ENCODE data around the gene SDHAF2.
A peak's percentile ranks its signal among the peaks of the same experiment; 100 is the strongest.
"Not testable (repeated sequence)": the region's sequence is repeated elsewhere in the genome, so short reads cannot be mapped to it uniquely, and the experiment has no call there.

SDHAF2 gene

DNA sequence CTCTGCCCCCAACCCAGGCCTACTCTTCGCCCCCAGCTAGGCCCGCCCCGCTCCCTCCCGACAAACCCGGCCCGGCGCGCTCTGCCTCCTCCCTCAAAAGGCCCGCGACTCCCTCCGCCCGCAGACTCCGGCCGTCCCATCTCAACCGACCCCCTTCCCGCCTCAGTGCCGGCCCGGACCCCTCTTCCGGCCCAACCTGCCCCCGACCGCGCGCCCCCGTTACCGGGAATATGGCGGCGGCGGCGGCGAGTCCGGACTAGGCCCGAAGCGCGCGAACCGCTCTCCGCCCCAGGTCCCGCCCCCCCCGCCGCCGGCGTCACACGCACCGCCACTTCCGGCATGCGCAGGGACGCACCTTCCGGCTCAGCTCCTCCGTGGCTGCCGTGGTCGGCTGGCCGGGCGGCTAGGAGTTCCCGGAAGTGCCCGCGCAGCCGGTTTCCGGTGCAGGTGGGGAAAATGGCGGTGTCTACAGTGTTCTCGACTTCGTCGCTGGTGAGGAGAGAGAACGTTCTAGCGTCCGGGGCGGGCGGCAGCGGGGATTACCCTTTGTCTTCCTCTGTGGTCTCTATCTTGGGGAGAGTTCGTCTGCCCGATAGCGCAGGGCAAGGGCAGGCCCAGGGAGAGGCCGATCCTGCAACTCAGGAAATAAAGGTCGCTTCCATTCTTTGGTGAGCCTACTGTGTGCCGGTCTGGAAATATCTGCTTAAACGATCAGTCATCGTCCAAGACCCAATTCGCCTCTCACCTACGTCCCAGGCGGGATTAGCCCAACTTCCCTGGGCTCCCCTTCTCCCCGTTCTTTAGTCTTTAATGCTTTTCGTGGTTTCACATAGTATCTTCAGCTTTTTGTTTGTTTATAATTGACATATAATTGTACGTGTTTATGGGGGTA lies at the start of gene SDHAF2, which contains the start of gene CPSF7:
Gene SDHAF2 (plus strand): TSS at position 434 of the 892 bp plus-strand sequence. CDS start 23 bp downstream, at position 457.
Gene CPSF7 (minus strand): TSS at position 285 of the 892 bp plus-strand sequence. CDS start 740 bp downstream, outside the sequence.
- DNase-seq: peak; percentile 98

DNA sequence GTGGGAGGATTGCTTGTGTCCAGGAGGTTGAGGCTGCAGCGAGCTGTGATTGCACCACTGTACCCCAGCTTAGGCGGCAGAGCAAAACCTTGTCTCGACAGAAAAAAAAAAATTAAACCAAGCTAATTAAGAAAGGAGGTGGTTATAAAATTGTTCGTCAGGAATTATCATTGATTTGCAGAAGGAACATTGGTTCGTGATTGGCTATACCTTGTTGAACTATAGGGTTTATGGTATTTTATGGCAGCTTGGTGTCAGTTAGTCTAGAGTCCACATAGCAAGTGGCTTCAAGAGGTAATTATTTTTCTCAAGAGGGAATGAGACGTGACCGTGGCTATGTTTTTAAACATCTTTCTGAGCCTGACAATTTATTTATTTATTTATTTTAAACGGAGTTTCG lies 49.0 kb upstream of the SDHAF2 start:
- no peak for DNase-seq

DNA sequence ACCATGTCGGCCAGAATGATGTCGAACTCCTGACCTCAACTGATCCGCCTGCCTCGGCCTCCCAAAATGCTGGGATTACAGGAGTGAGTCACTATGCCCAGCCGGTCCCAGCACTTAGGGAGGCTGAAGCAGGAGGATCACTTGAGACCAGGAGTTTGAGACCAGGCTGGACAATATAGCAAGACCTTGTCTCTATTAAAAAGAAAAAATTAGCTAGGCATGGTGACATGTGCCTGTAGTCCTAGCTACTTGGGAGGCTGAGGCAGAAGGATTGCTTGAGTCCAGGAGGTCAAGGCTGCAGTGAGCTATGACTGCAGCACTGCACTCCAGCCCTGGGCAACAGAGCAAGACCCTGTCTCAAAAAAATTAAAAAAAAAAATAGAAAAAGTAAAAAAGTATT lies 46.1 kb upstream of the SDHAF2 start:
- DNase-seq: not testable (repeated sequence)

DNA sequence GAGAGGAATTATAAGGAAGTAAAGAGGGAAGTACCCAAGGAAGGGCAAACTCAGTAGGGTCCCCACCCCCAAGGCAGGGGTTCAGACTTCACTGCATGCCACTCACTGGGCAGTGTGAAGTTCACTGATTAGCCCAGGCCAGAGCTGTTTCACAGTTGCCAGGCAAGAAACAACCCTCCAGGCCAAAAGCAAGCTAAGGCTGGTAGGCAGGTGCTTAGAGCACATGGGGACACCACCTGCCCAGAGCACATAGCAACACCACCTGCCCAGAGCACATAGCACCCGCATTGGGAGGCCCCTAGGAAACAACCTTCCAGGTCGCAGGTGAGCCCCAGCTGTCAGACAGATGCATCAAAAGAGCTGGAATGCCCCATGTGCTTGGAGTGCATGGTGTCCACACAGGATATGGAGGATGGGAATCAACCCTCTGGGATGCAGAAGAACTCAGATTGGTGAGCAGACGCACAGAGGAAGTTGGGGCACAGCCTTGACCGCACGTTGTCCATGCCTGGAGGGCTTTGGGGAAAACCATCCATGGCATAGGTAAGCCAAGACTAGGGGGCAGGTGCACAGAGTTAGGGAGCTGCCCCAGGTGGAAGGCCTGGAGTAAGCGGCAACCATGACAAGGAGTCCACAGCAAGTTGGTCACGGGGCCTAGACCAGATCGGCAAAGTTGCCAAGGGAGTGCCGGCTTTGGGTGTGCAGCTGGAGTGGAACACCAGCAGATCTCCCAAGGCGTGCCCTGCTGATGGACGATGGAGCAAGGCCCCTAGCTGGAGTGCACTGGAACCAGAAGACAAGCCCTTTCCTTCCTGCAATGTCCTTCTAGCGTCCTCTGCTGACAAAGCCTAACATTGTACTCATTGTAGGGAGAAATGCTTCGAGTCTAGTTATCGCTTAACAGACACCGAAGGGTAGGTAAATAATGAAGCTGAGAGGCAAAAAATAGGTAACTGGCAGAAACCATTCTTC lies 45.4 kb upstream of the SDHAF2 start:
- peak; percentile 50 for DNase-seq

DNA sequence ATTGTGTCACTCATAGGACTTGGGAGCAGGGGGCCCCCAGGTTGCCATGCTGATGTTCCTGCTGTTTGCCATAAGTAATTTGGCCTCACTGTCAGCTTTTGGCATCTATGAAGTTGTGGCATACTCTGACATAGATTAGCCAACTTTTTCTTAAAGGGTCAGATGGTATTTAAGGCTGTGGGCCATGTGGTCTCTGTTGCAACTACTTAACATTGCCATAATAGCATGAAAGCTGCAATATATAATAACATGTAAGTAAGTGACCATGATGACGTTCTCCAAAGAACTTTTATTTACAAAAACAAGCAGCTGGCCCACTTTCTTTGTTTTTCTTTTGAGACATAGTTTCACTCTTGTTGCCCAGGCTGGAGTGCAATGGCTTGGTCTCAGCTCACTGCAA lies 39.8 kb upstream of the SDHAF2 start:
- DNase-seq: no peak

DNA sequence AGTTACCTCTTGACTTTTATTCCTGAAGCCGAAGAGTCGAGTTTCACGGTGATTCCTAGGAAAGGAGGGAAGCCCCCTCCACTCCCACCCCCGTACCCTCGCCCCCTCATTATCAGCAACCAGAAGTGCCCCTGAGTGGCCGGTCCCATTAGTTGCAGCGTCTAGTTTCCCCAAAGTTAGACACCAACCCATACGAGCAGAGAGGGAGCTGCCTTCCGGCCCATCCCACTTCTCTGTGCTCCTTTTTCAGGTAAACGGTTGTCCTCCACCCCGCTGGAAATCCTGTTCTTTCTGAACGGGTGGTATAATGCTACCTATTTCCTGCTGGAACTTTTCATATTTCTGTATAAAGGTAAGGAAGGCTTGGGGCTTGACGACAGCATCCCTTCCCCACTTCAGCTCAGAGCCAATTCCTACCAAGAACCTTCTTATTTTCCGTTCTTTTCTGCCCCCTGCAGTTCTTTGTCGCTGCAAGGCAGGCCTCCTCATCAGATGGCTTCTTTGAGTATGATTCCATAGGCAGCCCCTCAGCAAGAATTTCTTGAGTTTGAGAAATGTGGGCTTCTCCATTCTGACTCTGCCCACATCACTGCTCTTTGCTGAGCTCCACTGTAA lies 36.8 kb upstream of the SDHAF2 start:
- DNase-seq: no peak

DNA sequence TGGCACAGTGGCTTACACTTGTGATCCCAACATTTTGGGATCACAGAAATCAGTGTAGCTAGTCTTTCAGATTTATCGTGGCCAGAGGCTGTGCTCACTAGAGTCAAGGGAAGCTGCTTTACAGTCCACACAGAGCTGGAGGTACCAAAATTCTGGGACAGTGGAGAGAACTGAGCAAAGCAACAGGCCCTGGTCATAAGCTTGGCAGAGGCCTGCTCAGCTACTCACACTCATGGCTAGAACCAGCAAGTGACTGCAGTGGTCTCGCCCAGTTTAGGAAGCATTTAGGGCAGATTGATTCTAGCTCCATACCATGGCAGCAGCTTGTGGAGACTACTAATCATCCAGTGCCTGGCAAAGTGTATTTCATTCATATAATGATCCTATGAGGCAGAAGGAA lies 28.8 kb upstream of the SDHAF2 start:
- DNase-seq: no peak

DNA sequence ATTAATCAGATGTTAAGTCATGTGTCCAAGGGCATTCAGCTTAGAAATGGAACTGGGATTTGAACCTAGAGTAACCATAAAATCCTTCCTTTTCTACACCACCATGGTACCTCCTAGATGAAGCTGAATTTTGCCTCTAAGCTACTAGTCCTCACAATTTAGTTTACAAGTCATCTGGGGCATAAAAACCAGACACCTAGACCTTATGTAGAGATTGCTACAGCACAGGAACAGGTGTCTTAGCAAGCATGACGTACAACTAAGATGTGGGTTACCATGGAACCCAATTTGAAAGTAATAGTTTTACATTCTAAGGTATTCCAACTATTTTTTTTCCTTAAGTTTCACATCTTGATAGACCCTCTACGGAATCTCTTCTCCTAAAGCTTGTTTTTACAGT lies 28.4 kb upstream of the SDHAF2 start:
- no peak for DNase-seq

DNA sequence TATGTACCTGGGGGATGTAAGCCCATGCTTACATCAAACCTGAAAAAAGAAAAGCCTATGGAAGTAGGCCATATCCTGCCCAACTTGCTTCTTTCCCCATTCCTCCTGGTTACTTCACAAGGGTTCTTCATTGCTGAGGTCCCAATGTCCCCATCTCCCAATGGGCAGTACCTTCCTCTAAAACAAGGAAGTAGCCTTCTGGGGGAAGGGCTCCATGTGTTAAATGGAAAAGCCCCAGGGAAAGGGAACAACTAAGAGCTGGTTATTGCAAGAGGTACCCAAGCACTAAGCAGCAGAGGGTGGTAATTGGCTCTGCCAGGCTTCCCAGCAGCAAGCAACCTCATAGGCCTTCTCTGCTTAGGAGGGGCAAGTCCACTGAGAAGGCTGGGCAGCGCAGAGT lies 26.3 kb upstream of the SDHAF2 start:
- DNase-seq: no peak

DNA sequence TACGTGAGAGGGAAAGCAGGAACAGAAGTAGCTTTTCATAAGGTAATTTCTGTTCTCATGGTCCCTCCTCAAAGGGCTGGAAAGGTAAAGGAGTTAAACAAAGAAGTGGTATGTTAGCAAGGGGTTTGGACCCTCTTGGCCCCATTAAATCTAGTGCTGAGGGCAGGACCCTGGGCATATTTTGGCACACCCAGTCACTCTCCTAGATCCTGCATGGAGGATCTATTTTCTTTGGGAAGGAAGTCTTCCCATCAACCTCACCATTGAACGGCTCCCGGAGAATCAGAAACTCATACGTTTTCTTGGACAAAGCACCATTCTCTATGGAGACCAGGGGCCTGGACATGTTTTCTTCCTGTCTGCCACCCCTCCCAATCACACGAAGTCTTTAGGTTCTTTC lies 25.8 kb upstream of the SDHAF2 start:
- no peak for DNase-seq

DNA sequence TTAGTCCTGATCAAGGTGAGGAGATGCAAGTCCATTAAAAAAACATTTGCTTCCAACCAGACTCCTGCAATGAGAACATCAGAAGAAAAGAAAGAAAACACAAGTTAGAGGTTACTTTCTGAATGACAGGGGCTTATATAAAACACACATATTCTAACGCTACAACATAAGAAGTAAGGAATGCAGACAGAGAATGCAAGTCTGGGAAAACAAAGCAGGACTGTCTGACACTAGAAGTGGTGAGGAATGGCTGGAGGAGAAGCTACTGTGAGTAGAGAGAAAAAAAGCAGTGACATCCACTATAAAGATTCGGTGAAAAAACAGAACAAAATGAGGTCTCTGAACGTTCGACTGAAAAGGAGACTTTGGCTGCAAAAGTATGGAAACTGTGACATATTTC lies 25.3 kb upstream of the SDHAF2 start:
- DNase-seq: no peak

DNA sequence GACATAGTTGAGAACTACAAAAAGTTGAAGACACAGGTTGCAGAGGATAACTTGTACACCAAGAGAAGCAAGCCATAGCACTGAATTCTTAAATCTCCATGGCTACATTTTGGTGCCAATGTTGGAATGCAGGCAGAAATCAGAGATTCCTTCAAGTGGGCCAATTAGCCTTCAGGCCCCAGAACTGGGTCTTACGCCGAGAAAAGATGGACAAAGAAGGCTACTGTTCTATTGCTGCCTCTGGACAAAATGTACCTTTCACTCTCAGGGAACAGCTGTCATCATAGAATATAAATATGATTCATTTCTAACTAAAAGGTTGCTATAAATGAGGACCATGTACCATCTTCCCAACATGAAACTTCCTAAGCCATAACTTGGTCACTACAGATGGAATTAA lies 23.9 kb upstream of the SDHAF2 start:
- DNase-seq: no peak

DNA sequence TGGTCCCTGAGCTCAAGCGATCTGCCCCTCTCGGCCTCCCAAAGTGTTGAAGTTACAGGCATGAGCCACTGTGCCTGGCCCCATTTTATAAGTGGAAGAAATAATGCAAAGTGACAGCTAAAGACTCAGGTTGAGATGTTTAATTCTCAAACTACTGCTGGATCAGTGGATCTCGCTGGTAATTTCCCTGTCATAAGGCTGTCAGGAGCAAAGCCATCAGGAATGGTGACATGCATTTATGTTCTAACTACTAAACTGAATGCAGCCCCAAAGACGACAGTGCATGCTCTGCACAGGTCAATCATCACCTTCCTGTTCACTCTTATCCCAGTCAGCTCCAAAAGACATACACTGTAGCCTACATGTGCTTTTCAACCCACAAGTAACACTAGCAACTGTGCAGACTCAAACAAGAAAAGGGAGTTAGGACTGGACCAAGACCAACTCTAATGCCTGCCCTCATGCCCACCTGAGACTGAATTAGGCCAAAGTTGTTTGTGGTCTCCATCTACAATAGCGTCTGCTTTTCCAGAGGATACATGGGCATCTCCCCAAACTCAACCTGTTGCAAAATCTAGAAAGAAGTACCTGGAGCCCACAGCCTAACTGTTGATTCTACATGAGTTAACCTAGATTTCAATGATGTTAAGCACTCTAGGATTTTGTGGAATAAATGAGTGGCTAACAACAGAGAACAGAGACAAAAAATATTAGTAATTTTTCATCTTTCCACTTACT lies 22.8 kb upstream of the SDHAF2 start:
- no peak for DNase-seq

DNA sequence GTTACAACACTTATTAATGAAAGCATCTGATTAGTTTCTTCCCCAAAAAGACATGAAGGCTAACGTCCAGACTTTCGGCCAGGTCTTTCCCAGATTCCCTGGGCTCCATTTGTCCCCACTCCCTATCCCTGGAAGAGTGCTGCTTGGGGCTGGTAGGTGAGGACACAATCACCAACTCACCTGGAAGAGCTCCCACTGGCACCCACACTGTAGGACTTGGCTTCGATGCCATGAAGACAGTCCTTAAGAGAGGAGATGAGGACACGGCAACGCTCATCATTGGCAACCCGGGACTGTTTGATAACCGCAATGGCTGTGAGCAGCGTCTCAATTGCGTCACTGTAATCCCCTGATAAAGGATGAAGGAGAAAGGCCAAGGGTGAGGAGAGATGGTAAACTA lies 18.3 kb upstream of the SDHAF2 start:
- no peak for DNase-seq

DNA sequence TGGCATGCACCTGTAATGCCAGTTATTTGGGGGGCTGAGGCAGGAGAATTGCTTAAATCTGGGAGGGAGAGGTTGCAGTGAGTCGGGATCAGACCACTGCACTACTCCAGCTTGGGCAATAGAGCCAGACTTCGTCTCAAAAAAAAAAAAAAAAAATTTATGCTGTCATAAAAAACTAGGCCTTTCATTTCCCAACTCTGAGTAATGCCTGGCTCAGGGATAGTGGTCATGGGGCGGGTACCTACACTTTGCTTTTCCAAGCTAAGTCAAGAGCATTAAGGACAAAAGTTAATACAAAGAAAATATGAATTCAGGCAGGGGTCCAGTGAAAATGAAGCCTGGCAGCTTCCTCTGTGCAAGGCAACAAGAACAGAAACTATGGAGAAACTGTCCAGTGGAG lies 16.4 kb upstream of the SDHAF2 start:
- DNase-seq: no peak

DNA sequence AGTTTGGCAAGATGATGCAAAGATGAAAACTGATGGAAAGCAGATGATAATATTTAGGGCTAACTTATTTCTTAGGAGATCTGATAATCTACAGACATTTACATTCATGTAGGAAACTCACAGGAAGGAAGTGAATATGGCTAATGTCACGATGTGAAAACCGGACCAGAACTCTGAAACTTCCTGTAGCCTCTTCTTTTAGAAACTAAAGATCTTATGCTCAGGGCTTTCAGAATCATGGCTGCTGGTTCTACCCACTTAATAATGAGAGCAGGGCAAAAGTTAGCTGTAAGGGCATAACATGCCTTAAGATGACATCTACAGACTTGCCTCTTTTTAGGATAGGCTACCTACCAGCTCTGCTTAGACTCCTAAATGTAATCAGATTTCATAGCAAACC lies 15.4 kb upstream of the SDHAF2 start:
- no peak for DNase-seq

DNA sequence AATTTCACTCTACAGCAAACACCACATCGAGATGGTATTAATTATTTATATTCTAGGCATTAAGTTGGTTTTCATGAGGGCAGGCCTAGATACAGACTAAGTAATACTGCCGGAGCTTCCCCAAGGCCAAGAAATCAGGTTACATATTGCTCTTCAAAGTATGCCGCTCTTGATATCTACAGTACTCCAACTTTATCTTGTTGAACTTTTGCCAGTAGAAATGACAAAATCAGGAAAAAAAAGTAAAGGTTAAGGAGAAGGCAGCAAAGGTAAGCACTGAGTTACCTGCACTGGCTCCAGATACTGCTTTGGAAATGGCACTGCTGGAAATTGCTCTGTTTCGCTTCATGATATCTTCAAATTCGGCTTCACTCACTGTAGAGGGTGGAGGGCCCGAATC lies 14.5 kb upstream of the SDHAF2 start:
- DNase-seq: no peak

DNA sequence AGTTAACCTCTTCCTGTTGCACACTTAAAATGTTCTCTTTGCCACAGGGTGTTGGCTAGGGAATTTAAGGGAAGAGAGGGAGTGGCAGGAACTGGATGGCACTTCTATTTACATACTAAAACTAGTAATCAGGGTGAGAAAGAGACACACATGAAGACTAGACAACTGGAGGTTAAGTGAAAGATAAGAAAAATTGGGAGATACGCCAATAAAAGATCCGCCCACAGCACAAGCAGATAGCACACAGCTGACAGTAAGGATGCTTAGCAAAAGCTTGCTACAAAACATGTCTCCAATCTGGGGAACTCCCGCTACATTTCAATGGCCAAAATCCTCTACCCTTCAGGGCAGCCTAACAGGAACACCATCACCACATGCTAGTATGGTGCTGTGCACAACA lies 13.0 kb upstream of the SDHAF2 start:
- no peak for DNase-seq

DNA sequence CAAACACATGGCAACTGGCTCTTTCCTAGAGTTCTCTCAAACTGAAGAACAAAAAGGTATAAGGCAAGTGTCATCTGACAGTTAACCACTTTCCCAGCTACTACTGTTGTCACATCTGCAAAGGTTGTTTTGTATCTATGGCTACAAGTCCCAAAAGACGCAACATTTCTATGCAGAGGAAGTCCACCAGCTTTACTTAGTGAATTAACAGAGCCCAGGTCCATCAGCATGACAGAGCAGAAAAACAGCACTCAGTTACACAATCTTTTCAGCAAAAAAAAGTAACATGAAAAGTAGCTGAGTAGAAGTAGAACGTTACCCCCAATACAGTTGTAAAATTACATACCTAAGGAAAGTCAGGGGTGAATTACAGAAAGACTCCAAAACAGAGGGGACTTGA lies 12.3 kb upstream of the SDHAF2 start:
- DNase-seq: peak; percentile 55

DNA sequence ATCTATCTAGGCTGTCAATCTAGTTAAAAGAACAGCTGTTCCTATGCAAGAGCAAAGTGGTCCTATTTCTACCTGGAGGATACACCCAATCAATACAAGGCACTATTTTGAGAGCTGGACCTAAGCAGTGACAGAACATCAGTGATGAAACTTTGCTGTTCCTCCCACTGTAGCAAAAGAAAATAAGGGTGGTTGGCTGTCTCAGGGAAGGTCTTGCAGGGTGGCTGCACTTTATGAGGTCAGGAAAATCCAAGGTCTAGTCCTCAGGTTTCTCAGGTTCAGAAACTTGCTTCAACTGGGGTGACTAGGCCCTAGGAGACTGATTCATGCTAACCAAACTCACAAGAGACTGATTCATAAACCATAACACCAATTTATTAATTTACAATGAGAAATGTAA lies 11.8 kb upstream of the SDHAF2 start:
- DNase-seq: no peak

DNA sequence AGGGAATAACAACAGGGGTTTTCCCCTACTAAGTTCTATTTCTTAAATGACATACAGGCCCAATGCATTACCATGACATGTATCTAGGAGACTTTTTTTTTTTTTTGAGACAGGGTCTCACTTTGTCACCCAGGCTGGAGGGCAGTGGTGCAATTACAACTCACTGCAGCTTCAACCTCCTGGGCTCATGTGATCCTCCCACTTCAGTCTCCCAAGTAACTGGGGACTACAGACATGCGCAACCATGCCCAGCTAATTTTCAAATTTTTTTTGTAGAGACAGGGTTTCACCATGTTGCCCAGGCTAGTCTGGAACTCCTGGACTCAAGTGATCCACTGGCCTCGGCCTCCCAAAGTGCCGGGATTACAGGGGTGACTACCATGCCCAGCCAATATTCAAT lies 7.7 kb upstream of the SDHAF2 start:
- DNase-seq: no peak

DNA sequence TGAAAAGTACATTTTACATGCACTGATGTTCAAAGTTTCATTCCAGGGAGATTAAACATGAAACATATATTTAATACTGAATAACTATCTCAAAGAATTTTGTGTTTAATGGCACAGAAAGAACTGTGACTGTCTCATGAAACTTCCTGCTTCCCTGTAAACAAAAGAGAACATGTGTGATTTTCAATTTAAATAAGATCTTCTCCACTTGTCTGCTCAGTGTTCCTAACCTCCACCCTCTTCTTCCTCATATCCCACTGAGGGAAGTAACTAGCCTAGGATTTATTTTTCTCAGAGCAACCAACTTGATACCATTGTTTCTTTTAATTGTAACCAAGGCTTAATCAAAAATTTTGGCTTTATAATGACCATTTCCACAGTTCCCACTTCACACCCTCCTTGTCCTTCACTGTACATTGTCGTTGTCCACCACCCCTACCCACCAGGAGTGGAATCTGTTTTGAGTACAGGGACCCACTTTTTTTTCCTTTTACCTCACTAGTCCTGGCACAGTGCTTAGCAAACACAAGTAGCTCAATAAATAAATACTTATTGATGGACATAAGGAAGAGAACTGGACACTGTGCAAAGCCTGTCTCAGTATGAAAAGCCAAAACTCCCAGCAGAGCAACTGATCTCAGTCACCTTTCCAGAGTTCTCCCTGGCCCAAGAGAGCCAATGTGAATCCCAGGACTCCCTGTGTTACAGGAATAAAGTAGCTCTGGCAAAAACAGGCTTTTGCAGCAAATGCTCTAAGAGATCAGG lies 4.4 kb upstream of the SDHAF2 start:
- no peak for DNase-seq

All from suppressor macrophage treated with lipopolysaccharide for 4 hours (primary cell).